ENCODE results near the gene SSTR3.

DNA sequence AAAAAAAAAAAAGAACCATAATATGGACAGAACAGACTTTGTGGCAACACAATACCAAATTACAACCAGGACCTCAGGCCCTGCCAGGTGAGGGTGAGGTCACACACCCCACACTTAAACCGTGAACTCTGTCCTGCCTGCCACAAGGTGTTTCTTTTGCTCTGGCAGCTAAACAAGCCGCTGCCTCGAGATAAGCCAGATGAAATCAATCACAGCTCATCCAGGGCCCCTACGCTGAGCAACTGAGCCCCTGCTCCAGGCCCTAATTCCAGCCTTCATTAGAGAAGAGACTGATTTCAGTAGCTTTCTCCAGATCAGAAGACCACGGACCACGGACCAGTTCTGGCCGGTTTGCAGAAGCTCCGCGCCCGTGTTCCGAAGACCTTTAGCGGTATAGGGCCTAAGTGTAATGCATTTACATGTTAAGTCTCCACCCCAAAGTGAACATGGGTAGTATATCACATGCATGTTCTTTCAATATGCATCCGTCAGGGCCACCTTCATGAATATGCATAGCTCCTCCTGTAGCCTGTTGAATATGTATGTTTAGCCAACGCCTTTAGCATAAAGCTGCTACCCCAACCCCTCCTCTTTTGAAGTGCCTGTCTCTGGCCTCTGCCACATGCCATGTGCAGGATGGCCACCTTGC lies 46.6 kb upstream of the SSTR3 start:
- TF ChIP-seq FOXM1 (IDR thresholded peaks at IDR 0.05; ENCODE audit: borderline replicate concordance) = no peak
- no peak for TF ChIP-seq NFRKB (IDR thresholded peaks at IDR 0.05)
- no peak for TF ChIP-seq BHLHE40 (IDR thresholded peaks at IDR 0.05; ENCODE audit: borderline replicate concordance)
- no peak for TF ChIP-seq FOXK2 (IDR thresholded peaks at IDR 0.05)
- no peak for TF ChIP-seq ZNF384 (IDR thresholded peaks at IDR 0.05)
- no peak for TF ChIP-seq FOXA1 (IDR thresholded peaks at IDR 0.05)
- TF ChIP-seq TARDBP (IDR thresholded peaks at IDR 0.05) = no peak
